HCT116 (cell line): ENCODE data around the gene KMO.

Experiments
- MAX ChIP-seq: IDR thresholded peaks from 2 replicates; pipeline ENCODE4 v1.6.1; 2012
- POLR2AphosphoS5 ChIP-seq: IDR thresholded peaks from 2 replicates; pipeline ENCODE4 v1.6.1; 2011; ENCODE audit warnings: mild to moderate bottlenecking, low read depth, low read length, moderate library complexity
- SP1 ChIP-seq: IDR thresholded peaks from 2 replicates; pipeline ENCODE4 v1.6.1; 2012; ENCODE audit warnings: low read depth

DNA sequence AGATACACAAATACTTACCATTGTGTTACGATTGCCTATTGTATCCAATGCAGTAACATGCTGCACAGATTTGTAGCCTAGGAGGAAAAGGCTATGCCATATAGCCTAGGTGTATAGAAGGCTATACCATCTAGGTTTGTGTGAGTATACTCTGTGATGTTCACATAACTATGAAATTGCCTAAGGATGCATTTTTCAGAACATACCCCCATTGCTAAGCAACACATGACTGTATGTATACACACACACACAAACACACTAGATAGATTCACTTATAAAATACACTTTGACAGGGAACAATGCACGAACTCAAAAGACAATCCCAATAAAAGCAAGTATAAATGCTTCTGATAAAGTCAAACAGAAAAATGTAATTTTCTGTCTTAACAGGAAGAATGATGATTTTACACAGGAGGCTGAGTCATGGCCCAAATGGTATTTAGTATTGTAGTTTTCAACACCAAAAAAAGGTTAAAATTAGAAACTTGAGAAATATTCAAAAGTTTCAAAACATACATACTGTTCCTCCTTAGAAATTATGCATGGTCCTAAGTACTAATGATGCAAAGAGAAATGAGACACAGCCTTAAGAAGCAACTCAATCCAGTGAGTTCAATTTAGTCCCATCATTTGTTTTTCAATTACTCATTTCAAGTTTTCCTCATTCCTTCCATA is 24.9 kb upstream of the KMO start:
- TF ChIP-seq MAX (no peak), SP1 (no peak), POLR2AphosphoS5 (no peak)
